Heart right ventricle (tissue), 16 donors: ENCODE measurements around the gene SKI. TPM values are rescaled to one million over a fixed set of nuclear protein-coding genes. Genes with fewer than 3 reads are reported as not detected.

Source experiments
- ATAC-seq, 8 donors: fragments of 200-7000 bp; cut with Tn5 transposase; one replicate each; pipeline ENCODE4 v1.9.1; 2020; ENCODE audit warnings: mild to moderate bottlenecking in 8 of 8, moderate library complexity in 8 of 8, moderate number of reproducible peaks in 1 of 8
- DNase-seq, 2 donors: peaks; one replicate each; pipeline ENCODE4 v3.0.0-alpha.2; 2020
- H3K27ac ChIP-seq, 10 donors: fragments of 200-600 bp; sonication (generic) in 2 of 10; one replicate each; pipeline versions ENCODE4 v1.5.0 to v1.8.0; 2020 to 2022; ENCODE audit warnings: mild to moderate bottlenecking in 3 of 10
- H3K27me3 ChIP-seq, 7 donors: fragments of 200-600 bp; one replicate each; pipeline ENCODE4 v1.8.0; 2021 to 2022; ENCODE audit warnings: mild to moderate bottlenecking in 2 of 7
- H3K36me3 ChIP-seq, 9 donors: fragments of 200-600 bp; sonication (generic) in 1 of 9; one replicate each; pipeline versions ENCODE4 v1.5.0 to v1.8.0; 2020 to 2022; ENCODE audit warnings: mild to moderate bottlenecking in 2 of 9
- H3K4me1 ChIP-seq, 9 donors: fragments of 200-600 bp; sonication (generic) in 1 of 9; one replicate each; pipeline versions ENCODE4 v1.5.0 to v1.8.0; 2020 to 2022; ENCODE audit warnings: mild to moderate bottlenecking in 4 of 9
- H3K4me3 ChIP-seq, 10 donors: fragments of 200-600 bp; sonication (generic) in 2 of 10; one replicate each; pipeline versions ENCODE4 v1.5.0 to v1.8.0; 2020 to 2022; ENCODE audit warnings: mild to moderate bottlenecking in 7 of 10, moderate library complexity in 2 of 10
- H3K9me3 ChIP-seq, 11 donors: fragments of 200-600 bp in 10 of 11; sonication (generic) in 2 of 11; one replicate each; pipeline versions ENCODE4 v1.5.0 to v1.8.0; 2013 to 2022; ENCODE audit warnings: mild to moderate bottlenecking in 2 of 11, control low read depth in 1 of 11, moderate library complexity in 1 of 11
- WGBS, 2 donors: extraction: QIAGEN DNeasy Blood & Tissue Kit; methylation state at CpG; one replicate each; pipeline ENCODE4 v1.1.7; 2013; ENCODE audit warnings: inconsistent platforms in 1 of 2; 5-methylcytosine and 5-hydroxymethylcytosine counted together
- intact Hi-C, 10 donors: fragments of 100-400 bp; cut with DNase I; formaldehyde crosslinking; loops; one replicate each; pipeline versions ENCODE4 v1.11.1 to v1.14.2; 2022
- polyA plus RNA-seq, 2 donors: library from polyadenylated mRNA; stranded (reverse); fragments of 200-250 nt; gene quantifications; one replicate each; pipeline ENCODE4 v1.2.3, GENCODE V29; 2013
- total RNA-seq, 10 donors: library from RNA; stranded (reverse); fragmentation: NEBNext Ultra II Directional in 3 of 10; extraction: Animal tissue kit (Norgen Biotek cat#: 25700) in 3 of 10; gene quantifications; one replicate each; pipeline versions ENCODE4 v1.2.1 to v1.2.4, GENCODE V29; 2021 to 2023
- TF ChIP-seq, protein P1 (sequence below), 9 donors: fragments of 200-600 bp; sonication (generic) in 2 of 9; IDR thresholded peaks; one replicate each; pipeline versions ENCODE4 v1.5.0 to v1.8.0; 2021 to 2022; ENCODE audit warnings: antibody characterized with exemption in 9 of 9, mild to moderate bottlenecking in 5 of 9, moderate library complexity in 1 of 9
- donor health status: Arrhythmogenic right ventricular cardiomyopathy.
- donor health status: ischemic (EF 13 %, LVEDD 7.1; RV severe dilation, severe dysfunction).
- donor health status: healthy with polysubstance abuse.
- donor health status: DM: no; HTN: yes; CAD: no.
- donor health status: DM: no; HTN: no; CAD: no.
- donor health status: ischemic (EF 25% LVEDD 6.9; RV normal size, moderate dysfunction).
- donor health status: ischemic (EF 25% LVEDD 5.7; RV mildly dilated, moderate dysfunction).
- donor health status: healthy.
- donor health status: DM: yes; HTN: yes; CAD: no.
- donor health status: Ischemic cardiomyopathy.
- donor health status: ischemic (EF 35%, LVEDD 5.7; RV mildly dilated, moderate dysfunction).
- donor health status: nonischemic (EF 11% LVEDD 7.7; RV severe dilation, severe dysfunction).
- donor health status: DM: yes; HTN: yes; CAD: no.
- donor health status: PGD.
- donor health status: ischemic (EF 29% LVEDD 5.4; RV normal size, mild dysfunction).
- donor health status: nonischemic (EF 23%, LVEDD 6.1; RV moderate dilation, normal function).

The SKI gene
- total and polyA plus RNA-seq, 12 donors, result 13.8 to 50.9 (median 35.6) TPM

DNA sequence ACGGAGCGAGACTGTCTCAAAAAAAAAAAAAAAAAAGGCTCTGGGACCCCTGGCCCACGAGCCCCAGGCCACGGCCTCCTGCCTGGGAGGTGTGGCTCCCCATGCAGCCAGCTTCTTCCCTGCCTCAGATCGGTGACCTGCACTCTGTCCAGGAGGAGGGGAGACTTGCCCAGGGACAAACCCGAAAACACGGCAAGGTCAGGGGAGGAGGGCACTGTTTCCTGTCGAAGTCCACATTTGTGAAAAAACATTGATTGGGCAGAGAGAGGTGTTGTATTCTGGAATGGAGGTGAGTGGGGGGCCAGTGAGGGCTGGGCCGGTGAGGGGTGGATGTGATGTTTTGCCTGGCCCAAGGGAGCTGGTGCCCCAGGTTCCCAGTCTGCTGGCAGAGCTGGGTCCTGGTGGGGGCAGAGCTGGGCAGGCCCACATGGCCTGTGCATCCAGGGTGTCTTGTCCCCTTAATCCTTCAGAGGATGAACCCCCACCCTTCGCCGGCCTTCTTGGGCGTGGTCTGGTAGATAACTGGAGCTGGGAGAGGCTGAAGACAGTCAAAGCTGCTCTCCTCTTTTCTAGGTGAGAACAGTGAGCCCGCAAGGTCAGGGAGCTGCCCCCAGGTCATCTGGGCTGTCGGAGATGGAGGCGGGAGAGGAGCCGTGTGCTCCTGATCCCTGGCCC, 21.2 kb upstream of the SKI start:
- DNase-seq (peak; percentile 27 to 36), ATAC-seq (no peak)
- WGBS, 2 donors, result 77 to 82% methylated on average over 16 of the region's 16 CpGs
- H3K36me3 ChIP-seq, result no peaks in the 10 kb centered on the region
- intact Hi-C loops, result no loop called here
- H3K9me3 ChIP-seq, result no peaks in the 10 kb centered on the region
- TF ChIP-seq, protein P1, sequence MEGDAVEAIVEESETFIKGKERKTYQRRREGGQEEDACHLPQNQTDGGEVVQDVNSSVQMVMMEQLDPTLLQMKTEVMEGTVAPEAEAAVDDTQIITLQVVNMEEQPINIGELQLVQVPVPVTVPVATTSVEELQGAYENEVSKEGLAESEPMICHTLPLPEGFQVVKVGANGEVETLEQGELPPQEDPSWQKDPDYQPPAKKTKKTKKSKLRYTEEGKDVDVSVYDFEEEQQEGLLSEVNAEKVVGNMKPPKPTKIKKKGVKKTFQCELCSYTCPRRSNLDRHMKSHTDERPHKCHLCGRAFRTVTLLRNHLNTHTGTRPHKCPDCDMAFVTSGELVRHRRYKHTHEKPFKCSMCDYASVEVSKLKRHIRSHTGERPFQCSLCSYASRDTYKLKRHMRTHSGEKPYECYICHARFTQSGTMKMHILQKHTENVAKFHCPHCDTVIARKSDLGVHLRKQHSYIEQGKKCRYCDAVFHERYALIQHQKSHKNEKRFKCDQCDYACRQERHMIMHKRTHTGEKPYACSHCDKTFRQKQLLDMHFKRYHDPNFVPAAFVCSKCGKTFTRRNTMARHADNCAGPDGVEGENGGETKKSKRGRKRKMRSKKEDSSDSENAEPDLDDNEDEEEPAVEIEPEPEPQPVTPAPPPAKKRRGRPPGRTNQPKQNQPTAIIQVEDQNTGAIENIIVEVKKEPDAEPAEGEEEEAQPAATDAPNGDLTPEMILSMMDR (IDR thresholded peaks at IDR 0.05), result no peak
- H3K4me1 ChIP-seq, result peaks cover 30 to 77% (median 55%) of the 10 kb centered on the region in 9 donors
- H3K27ac ChIP-seq, result peak overlapping the region; percentile 75 to 95 (median 91)
- H3K27me3 ChIP-seq, result no peaks in the 10 kb centered on the region
- H3K4me3 ChIP-seq, result peak overlapping the region in 6 of 10 donors; percentile 16 to 46 (median 36)

GRCh38 chr1:2208309-2209239, 19.5 kb upstream of the SKI start:
- DNase-seq, result peak; percentile 45 to 61
- no peak overlapping the region for H3K4me3 ChIP-seq
- H3K36me3 ChIP-seq, result no peaks in the 10 kb centered on the region
- TF ChIP-seq, protein P1 (IDR thresholded peaks at IDR 0.05), result no peak
- intact Hi-C loops, result no loop called here
- peaks cover 38 to 85% (median 68%) of the 10 kb centered on the region in 9 donors for H3K4me1 ChIP-seq
- 76 to 81% methylated on average over 24 of the region's 24 CpGs for WGBS, 2 donors
- no peak for ATAC-seq
- H3K9me3 ChIP-seq, result no peaks in the 10 kb centered on the region
- no peaks in the 10 kb centered on the region for H3K27me3 ChIP-seq
- H3K27ac ChIP-seq, result peak overlapping the region; percentile 52 to 95 (median 88)

DNA sequence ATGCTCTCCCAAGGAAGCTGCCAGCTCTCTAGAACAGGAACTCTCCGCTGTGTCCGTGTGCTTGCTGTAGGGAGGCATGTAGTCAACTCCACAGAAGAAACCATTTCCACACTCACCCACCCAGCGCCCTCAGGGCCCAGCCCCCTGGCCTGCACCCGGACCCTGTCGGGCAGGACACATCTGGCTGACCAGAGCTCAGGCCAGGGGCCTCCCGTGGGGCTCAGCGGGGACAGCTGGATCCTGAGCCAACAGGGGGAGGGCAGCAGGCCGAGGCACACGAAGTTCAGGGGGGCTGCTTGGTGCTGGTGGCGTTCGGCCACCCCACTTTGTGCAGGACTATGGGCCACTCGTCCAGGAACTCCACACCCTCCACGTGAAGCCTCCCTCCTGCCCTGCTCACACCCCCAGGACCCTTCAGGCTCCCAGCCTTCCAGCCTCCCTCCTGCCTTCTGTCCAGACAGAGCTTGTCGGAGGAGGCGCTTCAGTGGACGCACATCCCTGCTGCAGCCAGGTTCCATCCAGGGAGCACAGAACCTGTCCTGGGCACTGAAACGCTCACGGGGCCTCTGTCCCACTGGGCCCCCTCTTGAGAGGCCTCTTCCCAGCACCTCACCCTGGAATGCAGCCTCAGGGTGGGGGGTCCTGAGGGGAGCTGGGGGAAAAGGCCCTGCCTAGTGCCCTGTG, 18.6 kb upstream of the SKI start:
- intact Hi-C loops, result loop anchor here in 1 of 10 donors (5.0 kb wide), 1 partner anchor 103 kb away; no protein-coding TSS in a partner anchor
- DNase-seq, result peak; percentile 11 to 22
- WGBS, 2 donors, result 60 to 64% methylated on average over 18 of the region's 18 CpGs

More for the DNA sequence above, 18.6 kb upstream of the SKI start:
- TF ChIP-seq, protein P1 (IDR thresholded peaks at IDR 0.05), result no peak
- no peak for ATAC-seq
- Histone ChIP-seq H3K4me3 (no peak overlapping the region), H3K27me3 (no peaks in the 10 kb centered on the region), H3K27ac (peak overlapping the region in 8 of 10 donors; percentile 26 to 95 (median 88)), H3K9me3 (no peaks in the 10 kb centered on the region), H3K36me3 (no peaks in the 10 kb centered on the region), H3K4me1 (peaks cover 41 to 85% (median 68%) of the 10 kb centered on the region in 9 donors)
